ENCODE data around the gene PRDX5.

DNA sequence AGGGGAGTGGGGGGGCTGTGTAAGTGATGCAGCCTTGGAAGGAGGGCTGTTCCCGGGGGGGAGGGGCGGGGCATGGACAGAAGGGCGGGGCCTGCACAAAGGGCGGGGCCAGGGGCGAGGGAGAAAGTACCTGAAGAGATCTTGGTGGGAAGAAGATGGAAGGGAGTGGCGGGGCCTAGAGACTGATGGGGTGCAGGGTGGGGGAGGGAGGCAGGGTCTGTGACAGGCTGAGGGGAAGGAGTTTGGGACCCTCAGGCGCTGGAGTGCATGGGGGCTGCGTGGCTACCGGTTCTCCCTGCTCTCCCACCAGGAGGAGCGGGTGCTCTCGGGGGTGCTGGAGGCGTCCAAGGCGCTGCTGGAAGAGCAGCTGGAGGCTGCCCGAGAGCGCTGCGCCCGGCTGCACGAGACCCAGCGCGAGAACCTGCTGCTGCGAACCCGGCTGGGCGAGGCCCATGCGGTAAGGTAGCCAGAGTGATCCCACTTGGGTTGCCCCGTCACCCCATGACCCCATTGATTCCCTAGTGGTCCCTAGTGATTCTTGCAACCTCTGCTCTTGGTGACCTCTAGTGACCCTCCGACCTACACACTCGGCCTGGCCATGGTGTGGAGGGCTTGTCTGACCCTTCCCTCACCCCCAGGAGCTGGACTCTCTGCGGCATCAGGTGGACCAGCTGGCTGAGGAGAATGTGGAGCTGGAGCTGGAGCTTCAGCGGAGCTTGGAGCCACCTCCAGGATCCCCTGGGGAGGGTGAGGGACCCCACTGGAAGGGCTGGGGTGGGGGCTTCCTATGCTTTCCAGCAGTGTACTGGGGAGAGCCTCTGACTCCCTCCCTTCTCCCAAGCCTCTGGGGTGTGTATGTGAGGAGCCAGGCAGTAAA is 25.2 kb downstream of the PRDX5 start:
- TF ChIP-seq POLR2A (IDR thresholded peaks at IDR 0.05; ENCODE audit: low read length) (no peak), GATA1 (IDR thresholded peaks at IDR 0.05; ENCODE audit: low read depth, low read length) (no peak)
